ENCODE data around the gene INPP5A. TPM values are rescaled to one million over a fixed set of nuclear protein-coding genes. Genes with fewer than 3 reads are reported as not detected.

INPP5A gene
- total RNA-seq, 1 experiment from 2014 or later: 16.6 TPM

DNA sequence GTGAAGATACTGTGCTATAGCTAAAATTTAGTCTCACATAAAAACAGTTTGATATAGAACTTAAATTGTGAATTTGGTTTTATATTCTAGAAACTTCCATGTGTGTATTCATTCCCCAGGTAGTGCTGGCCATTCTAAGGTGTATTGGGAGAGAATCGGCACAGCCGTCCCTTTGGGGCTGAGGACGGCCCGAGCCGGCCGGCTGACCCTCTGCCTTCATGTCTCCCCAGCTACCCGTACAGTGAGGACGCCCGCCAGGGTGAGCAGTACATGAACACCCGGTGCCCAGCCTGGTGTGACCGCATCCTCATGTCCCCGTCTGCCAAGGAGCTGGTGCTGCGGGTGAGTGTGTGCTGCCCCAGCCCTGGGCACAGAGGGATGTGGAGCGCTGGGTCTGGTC is 239.9 kb downstream of the INPP5A start:
- no peaks in the 10 kb centered on the region for H3K36me3 Mint-ChIP-seq (ENCODE audit: insufficient read depth, unreplicated experiment)
- TF ChIP-seq, protein P1, sequence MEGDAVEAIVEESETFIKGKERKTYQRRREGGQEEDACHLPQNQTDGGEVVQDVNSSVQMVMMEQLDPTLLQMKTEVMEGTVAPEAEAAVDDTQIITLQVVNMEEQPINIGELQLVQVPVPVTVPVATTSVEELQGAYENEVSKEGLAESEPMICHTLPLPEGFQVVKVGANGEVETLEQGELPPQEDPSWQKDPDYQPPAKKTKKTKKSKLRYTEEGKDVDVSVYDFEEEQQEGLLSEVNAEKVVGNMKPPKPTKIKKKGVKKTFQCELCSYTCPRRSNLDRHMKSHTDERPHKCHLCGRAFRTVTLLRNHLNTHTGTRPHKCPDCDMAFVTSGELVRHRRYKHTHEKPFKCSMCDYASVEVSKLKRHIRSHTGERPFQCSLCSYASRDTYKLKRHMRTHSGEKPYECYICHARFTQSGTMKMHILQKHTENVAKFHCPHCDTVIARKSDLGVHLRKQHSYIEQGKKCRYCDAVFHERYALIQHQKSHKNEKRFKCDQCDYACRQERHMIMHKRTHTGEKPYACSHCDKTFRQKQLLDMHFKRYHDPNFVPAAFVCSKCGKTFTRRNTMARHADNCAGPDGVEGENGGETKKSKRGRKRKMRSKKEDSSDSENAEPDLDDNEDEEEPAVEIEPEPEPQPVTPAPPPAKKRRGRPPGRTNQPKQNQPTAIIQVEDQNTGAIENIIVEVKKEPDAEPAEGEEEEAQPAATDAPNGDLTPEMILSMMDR (IDR thresholded peaks at IDR 0.05; ENCODE audit: unreplicated experiment): no peak
- no peak overlapping the region for H3K4me3 Mint-ChIP-seq (ENCODE audit: low read depth, unreplicated experiment)
- intact Hi-C loops (cut with micrococcal nuclease; ENCODE audit: unreplicated experiment): no loop called here
- no peaks in the 10 kb centered on the region for H3K27me3 Mint-ChIP-seq (ENCODE audit: unreplicated experiment)
- no peak overlapping the region for H3K27ac Mint-ChIP-seq (ENCODE audit: unreplicated experiment)
- H3K9me3 Mint-ChIP-seq (ENCODE audit: low read depth, unreplicated experiment): no peaks in the 10 kb centered on the region
- no peak for DNase-seq
- CTCF ChIA-PET: no interaction called here
- no TSS peak for BruUV-seq (replicated peaks)
- H3K4me1 Mint-ChIP-seq (ENCODE audit: low read depth, unreplicated experiment): no peaks in the 10 kb centered on the region

DNA sequence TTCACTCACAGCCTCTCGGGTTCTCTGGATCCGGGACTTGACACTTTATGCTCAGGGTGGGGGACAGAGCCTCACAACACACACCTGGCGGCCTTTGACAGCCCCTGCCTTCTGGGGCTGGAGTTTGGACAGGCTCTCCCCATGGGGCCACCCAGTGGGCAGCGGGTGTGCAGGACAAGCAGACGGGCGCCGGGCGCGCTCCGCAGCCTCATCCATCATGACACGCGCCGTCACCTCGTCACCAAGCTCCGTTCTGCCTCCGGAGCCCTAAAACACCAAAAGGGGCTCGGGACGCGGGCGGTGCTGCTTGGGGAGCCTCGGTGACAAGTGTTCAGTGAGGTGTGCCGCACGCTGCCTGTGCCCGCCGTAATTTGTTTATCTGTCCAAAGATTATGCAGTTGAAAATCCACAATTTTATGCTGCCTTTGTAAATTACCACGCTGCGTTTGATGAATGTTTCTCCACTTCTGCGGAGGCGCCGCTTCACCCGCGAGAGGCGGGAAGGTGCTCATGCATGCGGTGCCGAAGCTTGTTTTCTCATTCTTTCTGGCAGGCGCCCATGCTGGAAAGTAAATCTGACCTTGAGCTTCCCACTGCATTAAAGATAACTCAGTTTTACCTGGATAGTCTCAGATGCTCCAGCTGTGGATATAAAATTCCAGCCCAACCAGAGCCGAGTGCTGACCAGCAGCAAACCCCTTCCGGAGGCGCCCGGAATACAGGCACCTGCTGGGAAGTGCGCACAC is 242.1 kb downstream of the INPP5A start:
- no TSS peak for BruUV-seq (replicated peaks)
- intact Hi-C loops (cut with micrococcal nuclease; ENCODE audit: unreplicated experiment): no loop called here

DNA sequence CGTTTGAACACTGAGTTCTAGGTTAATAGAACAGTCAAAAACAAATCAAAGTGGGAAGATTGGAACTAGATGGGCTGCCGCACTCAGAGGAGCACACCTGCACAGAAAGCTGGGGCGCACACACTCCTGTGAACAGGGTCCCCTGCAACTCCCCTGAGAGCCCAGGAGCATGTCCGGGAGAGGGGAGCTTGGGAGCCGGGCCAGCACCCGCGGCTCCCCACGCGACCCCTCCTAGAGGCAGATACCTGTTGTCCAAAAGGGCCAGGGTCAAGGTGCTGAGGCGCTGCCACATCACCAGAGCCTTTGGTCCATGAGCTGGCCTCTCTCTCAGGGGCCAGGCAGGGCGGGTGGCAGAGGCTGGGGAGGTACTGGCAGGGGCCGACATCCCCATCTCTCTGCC is 242.8 kb downstream of the INPP5A start:
- no TSS peak for BruUV-seq (replicated peaks)
- intact Hi-C loops (cut with micrococcal nuclease; ENCODE audit: unreplicated experiment): no loop called here
- H3K9me3 Mint-ChIP-seq (ENCODE audit: low read depth, unreplicated experiment): no peaks in the 10 kb centered on the region

More for the DNA sequence above, 242.1 kb downstream of the INPP5A start:
- CTCF ChIA-PET: no interaction called here
- TF ChIP-seq, protein P1 (IDR thresholded peaks at IDR 0.05; ENCODE audit: unreplicated experiment): no peak
- Mint-ChIP-seq H3K9me3 (ENCODE audit: low read depth, unreplicated experiment) (no peaks in the 10 kb centered on the region), H3K27ac (ENCODE audit: unreplicated experiment) (no peak overlapping the region), H3K27me3 (ENCODE audit: unreplicated experiment) (no peaks in the 10 kb centered on the region), H3K36me3 (ENCODE audit: insufficient read depth, unreplicated experiment) (no peaks in the 10 kb centered on the region), H3K4me1 (ENCODE audit: low read depth, unreplicated experiment) (no peaks in the 10 kb centered on the region), H3K4me3 (ENCODE audit: low read depth, unreplicated experiment) (no peak overlapping the region)
- DNase-seq: no peak

DNA sequence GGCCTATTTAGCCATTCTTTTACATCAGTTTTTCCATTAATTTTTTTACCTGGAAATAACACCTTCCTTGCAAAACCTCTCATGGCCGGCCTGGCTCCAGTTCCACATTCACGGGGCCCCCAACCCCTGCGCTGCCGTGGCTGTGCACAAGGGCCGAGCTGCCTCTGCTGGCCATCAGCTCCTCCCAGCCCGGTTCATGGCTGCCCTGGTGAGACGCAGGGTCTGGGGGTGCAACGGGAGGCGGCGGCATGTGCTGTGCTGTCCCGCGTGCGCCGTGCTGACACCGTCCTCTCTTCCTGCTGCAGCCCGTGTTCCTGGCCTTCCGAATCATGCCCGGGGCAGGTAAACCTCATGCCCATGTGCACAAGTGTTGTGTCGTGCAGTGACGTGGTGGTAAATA is 244.0 kb downstream of the INPP5A start:
- intact Hi-C loops (cut with micrococcal nuclease; ENCODE audit: unreplicated experiment): no loop called here
- Mint-ChIP-seq H3K4me3 (ENCODE audit: low read depth, unreplicated experiment) (no peak overlapping the region), H3K4me1 (ENCODE audit: low read depth, unreplicated experiment) (no peaks in the 10 kb centered on the region), H3K27me3 (ENCODE audit: unreplicated experiment) (no peaks in the 10 kb centered on the region), H3K27ac (ENCODE audit: unreplicated experiment) (no peak overlapping the region), H3K9me3 (ENCODE audit: low read depth, unreplicated experiment) (no peaks in the 10 kb centered on the region), H3K36me3 (ENCODE audit: insufficient read depth, unreplicated experiment) (no peaks in the 10 kb centered on the region)
- no peak for DNase-seq
- TF ChIP-seq, protein P1 (IDR thresholded peaks at IDR 0.05; ENCODE audit: unreplicated experiment): no peak
- CTCF ChIA-PET: no interaction called here
- no TSS peak for BruUV-seq (replicated peaks)

More for the DNA sequence above, 242.8 kb downstream of the INPP5A start:
- no peak for DNase-seq
- H3K36me3 Mint-ChIP-seq (ENCODE audit: insufficient read depth, unreplicated experiment): no peaks in the 10 kb centered on the region
- H3K27me3 Mint-ChIP-seq (ENCODE audit: unreplicated experiment): no peaks in the 10 kb centered on the region
- no peak overlapping the region for H3K27ac Mint-ChIP-seq (ENCODE audit: unreplicated experiment)
- no peaks in the 10 kb centered on the region for H3K4me1 Mint-ChIP-seq (ENCODE audit: low read depth, unreplicated experiment)
- TF ChIP-seq, protein P1 (IDR thresholded peaks at IDR 0.05; ENCODE audit: unreplicated experiment): no peak
- no peak overlapping the region for H3K4me3 Mint-ChIP-seq (ENCODE audit: low read depth, unreplicated experiment)
- CTCF ChIA-PET: no interaction called here

All from Calu3 (cell line).